ENCODE data around the gene DUSP9. TPM values are rescaled to one million over a fixed set of nuclear protein-coding genes. Genes with fewer than 3 reads are reported as not detected.
A peak's percentile ranks its signal among the peaks of the same experiment; 100 is the strongest.

DUSP9 gene
- total and polyA plus RNA-seq, 7 donors: not detected

- no peak for ATAC-seq
- no peak for TF ChIP-seq CTCF (IDR thresholded peaks at IDR 0.05)
- intact Hi-C loops (cut with DNase I): no loop called here
Measured at GRCh38 chrX:153684467-153685155, 37.6 kb downstream of the DUSP9 start.

GRCh38 chrX:153685156-153685536 is 38.1 kb downstream of the DUSP9 start:
- no peaks in the 10 kb centered on the region for H3K4me1 ChIP-seq
- no peak for TF ChIP-seq CTCF (IDR thresholded peaks at IDR 0.05)
- ATAC-seq: no peak
- peaks cover 0 to 5% (median 0%) of the 10 kb centered on the region in 3 donors for H3K27me3 ChIP-seq (ENCODE audit: insufficient read depth in 3 of 3, low read length in 2 of 3)
- H3K9me3 ChIP-seq: no peaks in the 10 kb centered on the region
- H3K27ac ChIP-seq: no peak overlapping the region
- no peak overlapping the region for H3K4me3 ChIP-seq
- intact Hi-C loops (cut with DNase I): no loop called here
- H3K36me3 ChIP-seq (ENCODE audit: insufficient read depth in 1 of 2, low read depth in 1 of 2): no peaks in the 10 kb centered on the region
- WGBS, 3 donors: 59 to 74% (median 73%) methylated on average over 3 to 21 of the region's 21 CpGs
- DNase-seq: peak in 1 of 2 donors; percentile 7

More at GRCh38 chrX:153684467-153685155, 37.6 kb downstream of the DUSP9 start:
- no peak overlapping the region for H3K4me3 ChIP-seq
- H3K27me3 ChIP-seq (ENCODE audit: insufficient read depth in 3 of 3, low read length in 2 of 3): peaks cover 0 to 5% (median 0%) of the 10 kb centered on the region in 3 donors
- H3K9me3 ChIP-seq: no peaks in the 10 kb centered on the region
- H3K27ac ChIP-seq: no peak overlapping the region
- peak in 1 of 2 donors; percentile 10 for DNase-seq
- 48 to 68% (median 59%) methylated on average over 9 to 21 of the region's 21 CpGs for WGBS, 3 donors
- H3K4me1 ChIP-seq: no peaks in the 10 kb centered on the region
- H3K36me3 ChIP-seq (ENCODE audit: insufficient read depth in 1 of 2, low read depth in 1 of 2): no peaks in the 10 kb centered on the region

- DNase-seq: peak; percentile 10 to 53
- H3K4me3 ChIP-seq: no peak overlapping the region
Measured at GRCh38 chrX:153685751-153686696, 39.0 kb downstream of the DUSP9 start.

GRCh38 chrX:153686711-153687110 is 39.7 kb downstream of the DUSP9 start:
- H3K4me3 ChIP-seq: no peak overlapping the region
- WGBS, 3 donors: 41 to 54% (median 54%) methylated on average over 3 to 9 of the region's 9 CpGs
- no peaks in the 10 kb centered on the region for H3K4me1 ChIP-seq
- intact Hi-C loops (cut with DNase I): loop anchor here in 1 of 2 donors (2.0 kb wide), 1 partner anchor 22 kb away; no protein-coding TSS in a partner anchor
- no peak for ATAC-seq
- DNase-seq: peak; percentile 11 to 48
- no peaks in the 10 kb centered on the region for H3K9me3 ChIP-seq
- H3K27me3 ChIP-seq (ENCODE audit: insufficient read depth in 3 of 3, low read length in 2 of 3): peaks cover 0 to 7% (median 0%) of the 10 kb centered on the region in 3 donors
- TF ChIP-seq CTCF (IDR thresholded peaks at IDR 0.05): no peak
- no peak overlapping the region for H3K27ac ChIP-seq
- no peaks in the 10 kb centered on the region for H3K36me3 ChIP-seq (ENCODE audit: insufficient read depth in 1 of 2, low read depth in 1 of 2)

More at GRCh38 chrX:153685751-153686696, 39.0 kb downstream of the DUSP9 start:
- no peaks in the 10 kb centered on the region for H3K4me1 ChIP-seq
- H3K36me3 ChIP-seq (ENCODE audit: insufficient read depth in 1 of 2, low read depth in 1 of 2): no peaks in the 10 kb centered on the region
- intact Hi-C loops (cut with DNase I): loop anchor here in 1 of 2 donors (2.0 kb wide), 1 partner anchor 23 kb away; no protein-coding TSS in a partner anchor
- no peak for ATAC-seq
- 80 to 89% (median 84%) methylated on average over 14 to 24 of the region's 24 CpGs for WGBS, 3 donors
- H3K9me3 ChIP-seq: no peaks in the 10 kb centered on the region
- peaks cover 0 to 5% (median 0%) of the 10 kb centered on the region in 3 donors for H3K27me3 ChIP-seq (ENCODE audit: insufficient read depth in 3 of 3, low read length in 2 of 3)
- no peak overlapping the region for H3K27ac ChIP-seq
- no peak for TF ChIP-seq CTCF (IDR thresholded peaks at IDR 0.05)

All from psoas muscle (tissue), 8 donors.